HG03469 (cell line): ENCODE data around the gene CD3G.

Experiments used
- ATAC-seq: cut with Tn5 transposase; IDR thresholded peaks from one replicate; pipeline ENCODE4 v1.9.1; 2021; ENCODE audit warnings: mild to moderate bottlenecking, moderate library complexity, moderate number of reproducible peaks; ENCODE audit not compliant: unreplicated experiment

Gene CD3G

DNA sequence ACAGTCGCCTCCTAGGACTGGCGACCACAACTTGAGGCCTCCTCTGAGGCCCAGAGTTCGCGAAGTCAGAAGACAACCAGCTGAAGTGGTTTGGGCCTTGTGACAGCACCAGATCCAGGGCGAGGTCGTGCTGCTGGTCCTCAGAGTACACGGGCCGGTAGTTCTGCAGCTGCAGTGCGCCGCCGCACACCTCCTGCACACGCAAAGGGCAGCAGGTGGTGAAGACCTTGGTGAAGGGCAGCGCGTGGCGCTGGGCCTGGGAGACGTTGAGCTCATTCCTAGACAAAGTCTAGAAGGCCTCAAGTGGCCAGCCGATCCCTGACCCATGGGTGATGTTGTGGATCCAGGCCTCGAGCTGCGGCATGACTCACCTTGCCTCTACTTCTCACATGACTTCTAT is 21.4 kb upstream of the CD3G start:
- ATAC-seq = no peak

DNA sequence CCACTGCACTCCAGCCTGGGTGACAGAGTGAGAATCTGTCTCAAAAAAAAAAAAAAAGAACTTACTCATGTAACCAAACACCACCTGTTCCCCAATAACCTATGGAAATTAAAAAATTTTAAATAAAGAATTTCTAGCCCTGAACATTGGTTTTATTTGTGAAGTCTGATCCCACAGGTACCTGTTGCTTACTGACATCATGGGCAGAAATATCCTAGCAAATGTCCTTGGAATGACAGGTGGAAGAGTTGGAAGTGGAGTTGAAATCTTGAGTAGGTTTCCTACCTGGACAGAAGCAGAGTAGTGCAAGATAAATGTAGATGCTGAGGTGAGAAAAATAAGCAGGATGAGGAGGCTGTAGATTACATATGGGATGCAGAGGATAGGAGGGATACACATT is 18.9 kb upstream of the CD3G start:
- ATAC-seq = no peak

GRCh38 chr11:118328745-118329144 is 15.4 kb upstream of the CD3G start:
- ATAC-seq = no peak

GRCh38 chr11:118334745-118335144 is 9.4 kb upstream of the CD3G start:
- ATAC-seq = no peak

DNA sequence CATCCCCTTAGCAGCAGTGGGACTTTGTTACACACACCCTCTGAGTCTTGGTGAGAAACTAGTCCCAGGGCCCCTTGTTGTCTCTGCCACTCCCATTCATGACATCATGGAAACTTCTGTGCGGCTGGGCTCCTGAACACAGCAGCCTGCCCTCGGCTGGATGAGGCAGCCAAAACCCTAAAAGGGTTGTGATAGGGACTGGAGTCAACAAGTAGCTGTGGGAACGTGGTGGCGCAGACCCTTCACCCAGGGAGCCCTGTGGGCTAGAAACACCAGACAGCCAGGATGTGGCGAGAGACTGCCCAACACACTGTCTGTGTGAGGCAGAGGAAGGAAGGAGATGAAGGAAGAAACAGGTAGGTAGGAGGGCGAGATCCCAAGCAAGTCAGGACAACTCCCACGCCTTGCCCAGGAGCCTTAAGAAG is 5.5 kb upstream of the CD3G start:
- no peak for ATAC-seq

GRCh38 chr11:118339281-118339961 is 4.7 kb upstream of the CD3G start:
- ATAC-seq = no peak

DNA sequence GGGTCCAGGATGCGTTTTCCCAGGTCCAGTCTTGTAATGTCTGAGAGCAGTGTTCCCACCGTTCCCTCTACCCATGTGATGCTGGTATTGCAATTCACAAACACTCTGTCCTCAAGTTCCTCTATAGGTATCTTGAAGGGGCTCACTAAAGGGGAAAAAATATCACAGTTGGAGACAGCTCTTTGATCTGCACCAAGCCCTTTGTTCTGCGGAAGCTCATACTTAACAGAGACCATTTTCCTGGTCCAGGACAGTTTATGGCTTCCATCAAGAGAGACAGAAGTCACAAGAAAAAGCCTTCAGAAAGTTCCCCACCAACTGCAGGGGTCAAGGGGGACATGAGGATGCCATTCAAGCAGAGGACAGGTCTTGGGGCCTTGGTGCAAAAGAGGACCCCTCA is 3.7 kb upstream of the CD3G start:
- ATAC-seq = no peak

GRCh38 chr11:118341261-118341660 is 2.9 kb upstream of the CD3G start:
- ATAC-seq = no peak

DNA sequence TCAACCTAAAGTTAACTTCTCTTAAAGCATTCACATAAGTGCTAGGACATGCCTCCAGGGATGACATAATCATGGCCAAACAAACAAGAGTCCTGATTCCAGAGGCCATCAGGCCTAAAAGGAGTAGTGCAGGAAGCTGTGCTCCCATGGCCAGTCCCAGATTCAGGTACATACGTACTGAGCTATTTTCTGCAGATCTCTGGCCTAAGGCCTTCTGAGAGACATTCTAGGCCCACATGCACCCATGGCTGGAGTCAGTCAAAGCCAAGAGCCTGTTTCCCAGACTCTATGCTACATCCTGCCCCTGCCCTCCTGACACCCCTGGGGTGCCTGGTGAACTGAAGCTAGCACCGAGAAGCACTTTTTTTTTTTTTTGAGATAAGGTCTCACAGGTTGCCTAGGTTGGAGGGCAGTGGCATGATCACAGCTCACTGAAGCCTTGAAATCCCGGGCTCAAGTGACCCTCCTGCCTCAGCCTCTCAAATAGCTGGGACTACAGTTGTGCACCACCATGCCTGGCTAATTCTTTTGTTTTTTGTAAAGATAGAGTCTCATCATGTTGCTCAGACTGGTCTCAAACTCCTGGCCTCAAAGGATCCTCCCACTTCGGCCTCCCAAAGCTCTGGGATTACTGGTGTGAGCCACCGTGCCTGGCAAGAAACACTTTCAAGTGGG is 2.2 kb upstream of the CD3G start:
- no peak for ATAC-seq

GRCh38 chr11:118342503-118343161 is 1.5 kb upstream of the CD3G start, which contains the start of gene CD3D:
Gene CD3D, minus strand, starts transcription at chr11:118342705. Its CDS starts 98 bp downstream, at chr11:118342607.
- no peak for ATAC-seq

DNA sequence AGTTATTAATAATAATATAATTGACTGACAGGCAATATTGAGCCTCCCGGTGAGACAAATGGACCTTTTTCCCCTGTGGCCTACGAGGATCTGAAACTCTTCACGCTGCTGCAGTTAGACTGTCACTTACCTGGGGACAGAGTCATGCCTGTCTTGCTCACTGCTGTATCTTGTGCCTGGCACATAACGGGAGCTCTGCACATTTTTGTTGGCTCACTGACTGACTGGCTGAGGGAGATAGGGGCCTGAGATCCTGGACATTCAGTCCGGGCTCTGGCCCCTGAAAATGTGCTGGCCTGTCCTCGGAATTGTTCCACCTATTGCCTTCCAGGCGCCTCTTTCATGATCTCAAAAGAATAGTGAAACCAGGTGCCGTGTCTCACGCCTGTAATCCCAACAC is 896 bp upstream of the CD3G start:
- ATAC-seq = no peak

DNA sequence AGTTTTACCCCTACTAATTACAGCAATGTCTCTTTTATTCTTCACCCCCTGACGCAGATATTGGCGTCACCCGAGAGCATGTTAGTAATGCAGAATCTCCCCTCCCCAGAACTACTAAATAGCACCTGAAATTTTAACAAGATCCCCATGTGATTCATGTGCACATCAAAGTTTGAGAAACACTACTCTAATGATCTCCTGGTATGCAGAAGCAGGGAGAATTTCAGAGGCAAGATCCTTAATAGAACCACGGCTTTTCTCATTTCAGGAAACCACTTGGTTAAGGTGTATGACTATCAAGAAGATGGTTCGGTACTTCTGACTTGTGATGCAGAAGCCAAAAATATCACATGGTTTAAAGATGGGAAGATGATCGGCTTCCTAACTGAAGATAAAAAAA is 5.3 kb downstream of the CD3G start:
- no peak for ATAC-seq

GRCh38 chr11:118353084-118353710 is 9.1 kb downstream of the CD3G start:
- ATAC-seq = no peak

- ATAC-seq = no peak
Measured at GRCh38 chr11:118358071-118358470, 13.9 kb downstream of the CD3G start.

- ATAC-seq = peak; percentile 53
Measured at GRCh38 chr11:118359295-118359958, 15.3 kb downstream of the CD3G start, which contains the start of gene UBE4A. Gene UBE4A, plus strand, starts transcription at chr11:118359600. Its CDS starts 5,481 bp downstream, at chr11:118365081.

- ATAC-seq = no peak
Measured at GRCh38 chr11:118364956-118365615, 20.9 kb downstream of the CD3G start.

DNA sequence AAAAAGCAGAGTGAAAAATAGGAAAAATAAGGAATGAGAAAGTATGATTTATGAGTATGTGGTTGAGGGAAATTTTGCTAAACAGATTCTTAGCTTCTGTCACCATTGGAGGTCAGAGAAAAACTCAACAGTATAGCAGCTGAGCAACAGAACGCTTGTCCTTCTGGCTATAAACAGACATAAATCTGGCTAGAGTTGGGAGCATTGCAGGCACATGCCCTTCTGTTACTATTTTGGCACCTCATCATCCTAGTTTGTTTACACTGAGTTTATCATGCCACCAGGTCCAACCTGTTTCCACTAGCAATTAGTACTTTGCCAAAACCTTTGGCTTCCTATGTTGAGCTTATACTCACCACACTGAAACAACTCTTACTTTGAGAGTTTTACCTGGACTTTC is 22.1 kb downstream of the CD3G start:
- ATAC-seq = no peak

GRCh38 chr11:118370774-118371173 is 26.6 kb downstream of the CD3G start:
- ATAC-seq = no peak

GRCh38 chr11:118373263-118373662 is 29.1 kb downstream of the CD3G start:
- ATAC-seq = no peak

DNA sequence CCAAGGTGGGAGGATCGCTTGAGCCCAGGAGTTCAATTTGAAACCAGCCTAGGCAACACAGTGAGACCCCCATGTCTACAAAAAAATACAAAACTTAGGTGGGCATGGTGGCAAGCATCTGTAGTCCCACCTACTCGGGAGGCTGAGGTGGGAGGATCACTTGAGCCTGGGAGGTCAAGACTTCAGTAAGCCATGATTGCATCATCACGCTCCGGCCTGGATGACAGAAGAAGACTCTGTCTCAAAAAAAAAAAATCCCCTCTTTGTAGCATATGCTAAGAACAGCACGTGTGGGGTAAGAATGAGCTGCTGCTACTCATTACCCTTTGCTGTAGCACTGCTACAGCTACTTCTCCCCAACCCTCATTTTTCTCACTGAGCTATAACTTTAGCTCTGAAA is 29.7 kb downstream of the CD3G start:
- ATAC-seq = no peak
